HepG2 (cell line): ENCODE results near the gene PLEKHN1. TPM values are rescaled to one million over a fixed set of nuclear protein-coding genes. Genes with fewer than 3 reads are reported as not detected.

Source experiments
- ELF1 ChIP-seq: sonication (generic); formaldehyde crosslinking; IDR thresholded peaks from 2 replicates; pipeline ENCODE4 v1.4.0; 2020; ENCODE audit warnings: missing genetic modification reagents
- FOXK1 ChIP-seq: sonication (generic); formaldehyde crosslinking; IDR thresholded peaks from 2 replicates; pipeline ENCODE4 v1.4.0; 2020; ENCODE audit warnings: low read depth, missing genetic modification reagents, borderline replicate concordance
- FOXO4 ChIP-seq: sonication (generic); formaldehyde crosslinking; conservative IDR thresholded peaks from 2 replicates; pipeline ENCODE4 v1.8.1; 2023; ENCODE audit warnings: missing genetic modification reagents
- HOXA3 ChIP-seq: sonication (generic); formaldehyde crosslinking; IDR thresholded peaks from 2 replicates; pipeline ENCODE4 v1.5.0; 2020; ENCODE audit warnings: missing genetic modification reagents
- IKZF5 ChIP-seq: IDR thresholded peaks from 2 replicates; pipeline ENCODE4 v1.6.1; 2018; ENCODE audit warnings: missing genetic modification reagents, mild to moderate bottlenecking, missing compliant biosample characterization
- KDM2A ChIP-seq: sonication (generic); formaldehyde crosslinking; IDR thresholded peaks from 2 replicates; pipeline ENCODE4 v1.4.0; 2020; ENCODE audit warnings: low read depth, missing genetic modification reagents, borderline replicate concordance
- KDM4B ChIP-seq: sonication (generic); formaldehyde crosslinking; IDR thresholded peaks from 2 replicates; pipeline ENCODE4 v1.4.0; 2020; ENCODE audit warnings: missing genetic modification reagents
- MAZ ChIP-seq, 2 experiments: sonication (generic) in 1 of 2; formaldehyde crosslinking in 1 of 2; IDR thresholded peaks; 2 replicates each; pipeline versions ENCODE4 v1.5.0 to v1.6.1; 2012 to 2020; ENCODE audit warnings: low read depth in 2 of 2, mild to moderate bottlenecking in 2 of 2, borderline replicate concordance in 1 of 2, improper control_type of control experiment in 1 of 2, low read length in 1 of 2, missing genetic modification reagents in 1 of 2, moderate library complexity in 1 of 2
- MTA1 ChIP-seq: sonication (generic); formaldehyde crosslinking; IDR thresholded peaks from 2 replicates; pipeline ENCODE4 v1.4.0; 2020; ENCODE audit warnings: missing genetic modification reagents, mild to moderate bottlenecking, borderline replicate concordance
- PAXIP1 ChIP-seq: sonication (generic); formaldehyde crosslinking; conservative IDR thresholded peaks from 2 replicates; pipeline ENCODE4 v1.4.0; 2020; ENCODE audit warnings: mild to moderate bottlenecking, missing genetic modification reagents, moderate library complexity
- TFDP2 ChIP-seq: sonication (generic); formaldehyde crosslinking; IDR thresholded peaks from 2 replicates; pipeline ENCODE4 v1.4.0; 2020; ENCODE audit warnings: missing genetic modification reagents
- ZBTB2 ChIP-seq: sonication (generic); formaldehyde crosslinking; IDR thresholded peaks from 2 replicates; pipeline ENCODE4 v1.8.0; 2022; ENCODE audit warnings: low read depth, missing genetic modification reagents
- ZBTB43 ChIP-seq: sonication (generic); formaldehyde crosslinking; conservative IDR thresholded peaks from 2 replicates; pipeline ENCODE4 v1.4.0; 2020; ENCODE audit warnings: missing genetic modification reagents
- ZFP36 ChIP-seq: fragments of 150-350 bp; IDR thresholded peaks from 2 replicates; pipeline ENCODE4 v1.6.1; 2018; ENCODE audit warnings: borderline replicate concordance, low read length, low read depth; ENCODE audit not compliant: partially characterized antibody
- ZNF3 ChIP-seq: IDR thresholded peaks from 2 replicates; pipeline ENCODE4 v1.7.0; 2017; ENCODE audit warnings: inconsistent platforms
- ZNF777 ChIP-seq: sonication (generic); formaldehyde crosslinking; IDR thresholded peaks from 2 replicates; pipeline ENCODE4 v1.4.0; 2020; ENCODE audit warnings: missing genetic modification reagents
- polyA plus RNA-seq, 8 experiments: library from polyadenylated mRNA; depleted of rRNA in 3 of 8; stranded (reverse) in 7 of 8; unstranded in 1 of 8; fragments of >200 nt; fragmentation: Illumina TruSeq in 4 of 8; extraction: Trizol in 4 of 8; gene quantifications; 2 replicates each; pipeline versions ENCODE4 v1.2.1 to v1.2.3, GENCODE V29; 2011 to 2016; ENCODE audit warnings: low read depth in 4 of 8, missing spikeins in 1 of 8, mixed read lengths in 1 of 8; ENCODE audit not compliant: insufficient read depth in 1 of 8
- total RNA-seq, 5 experiments: library from RNA; depleted of rRNA; stranded (reverse); fragments of >200 nt; fragmentation: Illumina TruSeq; extraction: Trizol; gene quantifications; 2 replicates each; pipeline ENCODE4 v1.2.3, GENCODE V29; 2016; ENCODE audit warnings: low read depth in 1 of 5

PLEKHN1 gene
- total and polyA plus RNA-seq, 2 of the 13 experiments (the other 11 are each of a cell fraction or from before 2014, with no cell fraction given): 0.42 to 0.58 TPM

GRCh38 chr1:960363-961131 lies 5.7 kb upstream of the PLEKHN1 start, which contains the start of gene KLHL17 (continued):
- TF ChIP-seq ELF1 (CRISPR knock-in tag) (no peak), ZFP36 (peak; percentile 99), ZNF777 (CRISPR knock-in tag) (peak; percentile 82; the same call in 1 of the 2 replicates), PAXIP1 (CRISPR knock-in tag) (no peak), KDM4B (CRISPR knock-in tag) (no peak), MAZ (IDR thresholded peaks at IDR 0.05; ENCODE audit: borderline replicate concordance, low read depth, low read length) (peak; percentile 95), MAZ (CRISPR knock-in tag; IDR thresholded peaks at IDR 0.05; ENCODE audit: low read depth) (peak; percentile 95), ZNF3 (CRISPR knock-in tag) (peak; percentile 23; the same call in 1 of the 2 replicates), MTA1 (CRISPR knock-in tag) (0 out of 2 replicates have a peak, but pooled peaks have one; percentile 14), FOXK1 (CRISPR knock-in tag) (0 out of 2 replicates have a peak, but pooled peaks have one; percentile 30), IKZF5 (CRISPR knock-in tag) (peak; percentile 39; the same call in 1 of the 2 replicates), FOXO4 (CRISPR knock-in tag) (no peak), KDM2A (CRISPR knock-in tag) (peak; percentile 78), ZBTB43 (CRISPR knock-in tag) (no peak), TFDP2 (CRISPR knock-in tag) (peak; percentile 68), HOXA3 (CRISPR knock-in tag) (peak; percentile 54), ZBTB2 (peak; percentile 76; the same call in 1 of the 2 replicates)
